GM12892 (cell line): Measurements from ENCODE around the gene NKD1.

Experiments used
- POLR2A ChIP-seq: IDR thresholded peaks from 2 replicates; pipeline ENCODE4 v1.6.1; 2011; ENCODE audit warnings: low read depth, low read length, control low read depth
- POLR2AphosphoS5 ChIP-seq: IDR thresholded peaks from 2 replicates; pipeline ENCODE4 v1.6.1; 2011; ENCODE audit warnings: low read depth, low read length, control low read depth

DNA sequence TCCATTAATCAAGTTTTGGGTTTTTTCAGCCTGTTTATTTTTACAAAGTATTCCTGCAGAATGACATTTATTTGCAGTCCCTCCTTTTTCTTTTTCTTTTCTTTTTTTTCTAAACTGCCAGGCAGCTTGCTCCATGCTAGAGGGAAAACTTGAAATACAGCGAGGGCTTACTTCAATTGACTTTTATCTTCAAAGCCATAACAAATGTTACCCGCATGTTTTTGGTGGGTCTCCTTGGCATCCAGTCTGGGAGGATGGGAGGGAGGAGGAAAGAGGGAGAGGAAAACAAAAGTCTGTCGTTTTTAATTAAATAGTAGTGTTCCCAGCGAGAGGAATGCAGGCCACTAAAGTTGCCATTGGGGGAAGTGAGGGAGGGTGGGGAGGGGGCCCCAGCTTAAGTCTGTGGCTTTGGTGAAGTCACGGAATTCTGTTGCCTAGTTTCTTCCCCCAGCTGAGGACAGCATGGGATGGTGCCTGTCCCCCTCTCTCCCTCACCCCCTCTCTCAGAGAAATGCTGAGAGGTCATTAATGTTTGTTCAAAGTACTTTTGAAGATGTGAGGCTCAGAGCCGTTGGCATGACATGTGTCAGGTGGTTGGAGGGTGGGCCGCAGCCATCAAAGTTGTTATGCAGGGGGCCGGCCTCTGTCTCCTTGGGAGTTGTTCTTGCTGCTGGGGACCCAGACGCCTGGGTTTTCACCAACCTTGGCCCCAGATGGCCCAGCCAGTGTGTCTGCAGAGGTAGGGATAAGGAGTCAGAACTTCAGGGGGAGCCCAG lies 2.9 kb downstream of the NKD1 start:
- no peak for TF ChIP-seq POLR2AphosphoS5
- no peak for TF ChIP-seq POLR2A
